Chondrocyte (in vitro differentiated cells): ENCODE measurements around the gene CAMKMT. TPM values are rescaled to one million over a fixed set of nuclear protein-coding genes. Genes with fewer than 3 reads are reported as not detected.

ENCODE experiments used
- DNase-seq: peaks from one replicate; pipeline ENCODE4 v3.0.0; 2021; ENCODE audit warnings: mixed read lengths, low spot score
- H3K27ac Mint-ChIP-seq: one replicate; pipeline ENCODE4 v1.8.0; 2021; ENCODE audit warnings: mild to moderate bottlenecking, moderate library complexity, mixed read lengths; ENCODE audit not compliant: unreplicated experiment
- H3K27me3 Mint-ChIP-seq: 2 replicates; pipeline ENCODE4 v1.8.0; 2021; ENCODE audit warnings: low read depth, mixed read lengths
- H3K36me3 Mint-ChIP-seq: 2 replicates; pipeline ENCODE4 v1.8.0; 2021; ENCODE audit warnings: low read depth, mixed read lengths
- H3K4me1 Mint-ChIP-seq: 2 replicates; pipeline ENCODE4 v1.8.0; 2021; ENCODE audit warnings: low read depth, mild to moderate bottlenecking, mixed read lengths
- H3K4me3 Mint-ChIP-seq: one replicate; pipeline ENCODE4 v1.8.0; 2021; ENCODE audit warnings: mild to moderate bottlenecking, moderate library complexity, mixed read lengths; ENCODE audit not compliant: unreplicated experiment
- H3K9me3 Mint-ChIP-seq: 2 replicates; pipeline ENCODE4 v1.8.0; 2021; ENCODE audit warnings: low read depth, mixed read lengths
- CTCF ChIP-seq: fragments of 200-600 bp; sonication (generic); IDR thresholded peaks from 2 replicates; pipeline ENCODE4 v1.5.0; 2021; ENCODE audit warnings: antibody characterized with exemption, mild to moderate bottlenecking, moderate library complexity
- total RNA-seq: library from RNA; stranded (reverse); gene quantifications from 3 replicates; pipeline ENCODE4 v1.2.1, GENCODE V29; 2021

CAMKMT gene
- total RNA-seq, 1 donor from 2014 or later = 6.5 TPM

GRCh38 chr2:44817673-44818335 is 456.1 kb downstream of the CAMKMT start:
- no peaks in the 10 kb centered on the region for H3K36me3 Mint-ChIP-seq
- no peak for DNase-seq
- no peak for TF ChIP-seq CTCF
- H3K4me1 Mint-ChIP-seq = no peaks in the 10 kb centered on the region
- H3K27me3 Mint-ChIP-seq = peaks cover 49% of the 10 kb centered on the region
- no peak overlapping the region for H3K27ac Mint-ChIP-seq
- H3K9me3 Mint-ChIP-seq = no peaks in the 10 kb centered on the region
- H3K4me3 Mint-ChIP-seq = no peak overlapping the region

- no peak for TF ChIP-seq CTCF
- Mint-ChIP-seq H3K27ac (no peak overlapping the region), H3K4me1 (no peaks in the 10 kb centered on the region), H3K9me3 (no peaks in the 10 kb centered on the region), H3K27me3 (peaks cover 45% of the 10 kb centered on the region), H3K36me3 (no peaks in the 10 kb centered on the region), H3K4me3 (no peak overlapping the region)
- no peak for DNase-seq
Measured at GRCh38 chr2:44819061-44819460, 457.3 kb downstream of the CAMKMT start.

DNA sequence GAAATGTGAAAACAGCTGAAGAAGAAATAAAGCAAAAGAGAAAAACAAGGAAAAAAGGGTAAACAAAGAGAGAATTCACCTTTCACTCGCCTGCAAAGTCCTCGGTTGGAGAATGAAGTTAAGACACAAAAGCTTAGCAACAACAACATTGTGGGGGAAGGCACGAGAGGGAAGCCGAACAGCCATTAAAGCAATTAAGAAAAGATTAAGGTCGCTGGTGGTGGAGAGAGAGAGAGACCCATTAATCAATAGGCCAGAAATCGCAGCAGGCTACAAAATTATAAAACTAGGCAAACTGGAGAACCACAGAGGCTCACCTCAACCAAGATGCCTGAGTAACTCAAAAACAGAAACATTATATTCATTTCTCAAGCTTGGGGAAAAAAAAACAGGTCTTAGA is 459.8 kb downstream of the CAMKMT start:
- DNase-seq = no peak
- Mint-ChIP-seq H3K27ac (no peak overlapping the region), H3K27me3 (peaks cover 36% of the 10 kb centered on the region)

DNA sequence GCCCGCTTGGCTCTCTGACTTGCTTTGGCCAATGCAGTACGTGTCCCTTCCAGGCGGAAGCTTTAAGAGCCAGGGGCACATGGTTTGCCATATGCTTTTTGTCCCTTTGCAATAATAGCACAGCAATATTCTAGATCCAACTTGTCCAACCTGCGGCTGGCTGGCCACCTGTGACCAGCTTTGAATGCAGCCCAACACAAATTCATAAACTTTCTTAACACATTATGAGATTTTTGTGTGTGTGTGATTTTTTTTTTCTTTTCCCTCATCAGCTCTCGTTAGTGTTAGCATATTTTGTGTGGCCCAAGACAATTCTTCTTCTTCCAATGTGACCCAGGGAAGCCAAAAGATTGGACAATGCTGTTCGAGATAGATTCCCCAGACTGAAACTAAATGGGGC is 460.4 kb downstream of the CAMKMT start:
- Mint-ChIP-seq H3K4me3 (no peak overlapping the region), H3K27me3 (peaks cover 36% of the 10 kb centered on the region), H3K27ac (no peak overlapping the region), H3K9me3 (no peaks in the 10 kb centered on the region), H3K4me1 (no peaks in the 10 kb centered on the region), H3K36me3 (no peaks in the 10 kb centered on the region)
- no peak for DNase-seq
- no peak for TF ChIP-seq CTCF

More for the DNA sequence above, 459.8 kb downstream of the CAMKMT start:
- Mint-ChIP-seq H3K9me3 (no peaks in the 10 kb centered on the region), H3K36me3 (no peaks in the 10 kb centered on the region), H3K4me1 (no peaks in the 10 kb centered on the region), H3K4me3 (no peak overlapping the region)
- TF ChIP-seq CTCF = no peak

Other genes starting within 250 kb of the CAMKMT start
- 31.9 to 32.6 TPM (median 32.5 TPM) in 3 replicates for gene PPM1B, start 193.1 kb upstream of the CAMKMT start, total RNA-seq
- gene SLC3A1, start 86.5 kb upstream of the CAMKMT start, total RNA-seq = not detected in 3 replicates
- gene PREPL, start 453 bp upstream of the CAMKMT start, total RNA-seq = 56.0 to 71.7 TPM (median 60.0 TPM) in 3 replicates